Esophagus squamous epithelium (tissue), 5 donors: Measurements from ENCODE around the gene KCTD21. TPM values are rescaled to one million over a fixed set of nuclear protein-coding genes. Genes with fewer than 3 reads are reported as not detected.

ENCODE experiments used
- DNase-seq: peaks from one replicate; lab custom pipeline; 2025; lab: John Stamatoyannopoulos, UW
- H3K27ac ChIP-seq, 4 donors: fragments of 200-600 bp; sonication (generic); one replicate each; pipeline ENCODE4 v1.5.1; 2016 to 2019; ENCODE audit warnings: mild to moderate bottlenecking in 1 of 4
- H3K27me3 ChIP-seq, 4 donors: fragments of 200-600 bp; sonication (generic); 1 replicate in 3 of 4; 2 replicates in 1 of 4; pipeline versions ENCODE4 v1.5.1 to v1.6.0; 2017 to 2021; ENCODE audit warnings: antibody characterized with exemption in 1 of 4
- H3K36me3 ChIP-seq, 3 donors: fragments of 200-600 bp; sonication (generic); one replicate each; pipeline ENCODE4 v1.5.1; 2016 to 2019
- H3K4me1 ChIP-seq, 3 donors: fragments of 200-600 bp; sonication (generic); one replicate each; pipeline ENCODE4 v1.5.1; 2017 to 2019
- H3K4me3 ChIP-seq, 4 donors: fragments of 200-600 bp; sonication (generic); 1 replicate in 3 of 4; 2 replicates in 1 of 4; pipeline ENCODE4 v1.5.1; 2016 to 2019; ENCODE audit warnings: mild to moderate bottlenecking in 2 of 4, moderate library complexity in 1 of 4
- H3K9me3 ChIP-seq, 3 donors: fragments of 200-600 bp; sonication (generic); one replicate each; pipeline ENCODE4 v1.5.1; 2016 to 2019
- POLR2A ChIP-seq, 4 donors: fragments of 450-650 bp; IDR thresholded peaks; one replicate each; pipeline ENCODE4 v1.6.1; 2017; ENCODE audit warnings: antibody characterized with exemption in 4 of 4, mild to moderate bottlenecking in 4 of 4, moderate library complexity in 3 of 4
- WGBS, 2 donors: methylation state at CpG; one replicate each; pipeline ENCODE4 v1.1.5; 2018; 5-methylcytosine and 5-hydroxymethylcytosine counted together
- intact Hi-C: fragments of 100-400 bp; cut with DNase I; formaldehyde crosslinking; loops from one replicate; pipeline ENCODE4 v1.15.0; 2022
- total RNA-seq, 4 donors: library from RNA; depleted of rRNA; stranded (reverse); fragments of >200 nt; gene quantifications; one replicate each; pipeline ENCODE4 v1.1.0, GENCODE V29; 2016
- TF ChIP-seq, protein P1 (sequence below), 6 experiments: fragments of 450-650 bp in 4 of 6; fragments of 200-600 bp in 2 of 6; sonication (generic) in 2 of 6; IDR thresholded peaks; one replicate each; pipeline ENCODE4 v1.5.1; 2016 to 2019; ENCODE audit warnings: antibody characterized with exemption in 6 of 6, mild to moderate bottlenecking in 4 of 6, moderate library complexity in 4 of 6
- donor health status: DM: yes; HTN: yes; CAD: no.

The KCTD21 gene
- total RNA-seq, 4 donors from 2014 or later, result 9.7 to 16.0 (median 11.3) TPM

DNA sequence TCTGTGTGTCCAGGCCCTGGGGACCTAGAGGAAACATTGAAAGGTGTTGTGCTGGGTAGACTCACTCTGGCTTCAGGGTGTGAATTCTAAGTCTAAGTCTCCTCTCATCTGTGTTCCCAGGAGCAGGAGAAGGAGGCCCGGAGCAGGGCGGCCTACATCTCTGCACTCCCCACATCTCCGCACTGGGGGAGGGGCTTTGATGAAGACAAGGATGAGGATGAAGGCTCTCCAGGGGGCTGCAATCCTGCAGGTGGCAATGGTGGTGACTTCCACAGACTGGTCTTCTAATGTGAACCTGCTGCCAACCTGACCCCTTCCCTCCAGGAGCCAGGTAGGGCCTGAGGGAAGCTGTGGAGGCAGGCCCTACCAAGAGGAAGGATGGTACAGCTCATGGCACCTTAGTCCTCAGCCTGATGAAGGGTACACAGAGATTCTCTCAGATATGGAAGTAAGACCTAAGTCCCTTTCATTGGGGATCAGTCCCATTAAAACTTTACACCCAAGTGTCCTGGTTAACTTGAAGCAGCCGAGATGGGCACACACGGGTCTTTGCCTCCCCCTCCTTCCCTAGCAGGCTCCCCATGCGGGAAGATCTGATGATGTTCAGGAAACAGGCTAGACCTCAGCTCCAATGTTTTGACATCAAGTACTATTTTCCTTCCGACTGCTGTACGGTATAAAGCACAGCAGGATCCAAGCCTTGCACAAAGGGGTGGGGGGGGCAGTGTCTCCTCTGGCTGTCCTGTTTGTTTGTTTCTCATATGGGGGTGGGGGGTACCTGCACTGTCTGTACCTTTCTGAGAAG lies 25.3 kb upstream of the KCTD21 start:
- no peaks in the 10 kb centered on the region for H3K4me1 ChIP-seq
- no peaks in the 10 kb centered on the region for H3K27me3 ChIP-seq
- TF ChIP-seq, protein P1, sequence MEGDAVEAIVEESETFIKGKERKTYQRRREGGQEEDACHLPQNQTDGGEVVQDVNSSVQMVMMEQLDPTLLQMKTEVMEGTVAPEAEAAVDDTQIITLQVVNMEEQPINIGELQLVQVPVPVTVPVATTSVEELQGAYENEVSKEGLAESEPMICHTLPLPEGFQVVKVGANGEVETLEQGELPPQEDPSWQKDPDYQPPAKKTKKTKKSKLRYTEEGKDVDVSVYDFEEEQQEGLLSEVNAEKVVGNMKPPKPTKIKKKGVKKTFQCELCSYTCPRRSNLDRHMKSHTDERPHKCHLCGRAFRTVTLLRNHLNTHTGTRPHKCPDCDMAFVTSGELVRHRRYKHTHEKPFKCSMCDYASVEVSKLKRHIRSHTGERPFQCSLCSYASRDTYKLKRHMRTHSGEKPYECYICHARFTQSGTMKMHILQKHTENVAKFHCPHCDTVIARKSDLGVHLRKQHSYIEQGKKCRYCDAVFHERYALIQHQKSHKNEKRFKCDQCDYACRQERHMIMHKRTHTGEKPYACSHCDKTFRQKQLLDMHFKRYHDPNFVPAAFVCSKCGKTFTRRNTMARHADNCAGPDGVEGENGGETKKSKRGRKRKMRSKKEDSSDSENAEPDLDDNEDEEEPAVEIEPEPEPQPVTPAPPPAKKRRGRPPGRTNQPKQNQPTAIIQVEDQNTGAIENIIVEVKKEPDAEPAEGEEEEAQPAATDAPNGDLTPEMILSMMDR (IDR thresholded peaks at IDR 0.05), result no peak
- no peak for TF ChIP-seq POLR2A (IDR thresholded peaks at IDR 0.05)
- H3K9me3 ChIP-seq, result no peaks in the 10 kb centered on the region
- WGBS, 2 donors, result 69% methylated on average over 5 of the region's 8 CpGs; no CpG with 5 or more reads in 1 of the 2 donors
- intact Hi-C loops, result no loop called here
- H3K27ac ChIP-seq, result no peak overlapping the region
- H3K36me3 ChIP-seq, result peaks cover 0 to 84% (median 7%) of the 10 kb centered on the region in 3 donors
- no peak for DNase-seq
- no peak overlapping the region for H3K4me3 ChIP-seq

GRCh38 chr11:78212586-78213371 lies 24.4 kb upstream of the KCTD21 start:
- DNase-seq, result no peak
- intact Hi-C loops, result no loop called here
- no peak for TF ChIP-seq POLR2A (IDR thresholded peaks at IDR 0.05)
- TF ChIP-seq, protein P1 (IDR thresholded peaks at IDR 0.05), result no peak
- H3K4me1 ChIP-seq, result no peaks in the 10 kb centered on the region
- H3K4me3 ChIP-seq, result no peak overlapping the region
- H3K9me3 ChIP-seq, result no peaks in the 10 kb centered on the region
- 77 to 96% methylated on average over 7 to 9 of the region's 11 CpGs for WGBS, 2 donors
- H3K27ac ChIP-seq, result peak overlapping the region in 1 of 4 donors; percentile 19
- peaks cover 0 to 82% (median 7%) of the 10 kb centered on the region in 3 donors for H3K36me3 ChIP-seq
- H3K27me3 ChIP-seq, result no peaks in the 10 kb centered on the region

GRCh38 chr11:78211565-78211964 lies 23.1 kb upstream of the KCTD21 start:
- H3K4me3 ChIP-seq, result no peak overlapping the region
- 93 to 100% methylated on average over 5 of the region's 5 CpGs for WGBS, 2 donors
- DNase-seq, result no peak
- no peak overlapping the region for H3K27ac ChIP-seq
- H3K9me3 ChIP-seq, result no peaks in the 10 kb centered on the region
- no peaks in the 10 kb centered on the region for H3K27me3 ChIP-seq
- no peaks in the 10 kb centered on the region for H3K4me1 ChIP-seq
- H3K36me3 ChIP-seq, result peaks cover 0 to 81% (median 7%) of the 10 kb centered on the region in 3 donors
- TF ChIP-seq, protein P1 (IDR thresholded peaks at IDR 0.05), result no peak
- TF ChIP-seq POLR2A (IDR thresholded peaks at IDR 0.05), result no peak
- intact Hi-C loops, result no loop called here

DNA sequence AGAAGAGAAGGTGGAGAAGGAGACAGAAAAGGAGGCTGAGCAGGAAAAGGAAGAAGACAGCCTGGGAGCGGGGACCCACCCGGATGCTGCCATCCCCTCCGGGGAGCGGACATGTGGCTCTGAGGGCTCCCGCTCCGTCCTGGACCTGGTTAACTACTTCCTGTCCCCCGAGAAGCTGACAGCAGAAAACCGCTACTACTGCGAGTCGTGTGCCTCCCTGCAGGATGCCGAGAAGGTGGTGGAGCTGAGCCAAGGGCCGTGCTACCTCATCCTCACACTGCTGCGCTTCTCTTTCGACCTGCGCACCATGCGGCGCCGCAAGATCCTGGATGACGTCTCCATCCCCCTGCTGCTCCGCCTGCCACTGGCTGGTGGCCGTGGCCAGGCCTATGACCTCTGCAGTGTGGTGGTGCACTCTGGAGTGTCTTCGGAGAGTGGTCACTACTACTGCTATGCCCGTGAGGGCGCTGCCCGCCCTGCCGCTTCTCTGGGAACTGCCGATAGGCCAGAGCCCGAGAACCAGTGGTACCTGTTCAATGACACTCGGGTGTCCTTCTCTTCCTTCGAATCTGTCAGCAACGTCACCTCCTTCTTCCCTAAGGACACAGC lies 21.7 kb upstream of the KCTD21 start:
- WGBS, 2 donors, result 91% methylated on average over 13 to 20 of the region's 31 CpGs
- intact Hi-C loops, result no loop called here
- no peaks in the 10 kb centered on the region for H3K27me3 ChIP-seq
- peaks cover 0 to 79% (median 7%) of the 10 kb centered on the region in 3 donors for H3K36me3 ChIP-seq
- H3K4me3 ChIP-seq, result no peak overlapping the region
- H3K9me3 ChIP-seq, result no peaks in the 10 kb centered on the region
- no peaks in the 10 kb centered on the region for H3K4me1 ChIP-seq
- TF ChIP-seq POLR2A (IDR thresholded peaks at IDR 0.05), result no peak
- TF ChIP-seq, protein P1 (IDR thresholded peaks at IDR 0.05), result no peak
- DNase-seq, result no peak
- no peak overlapping the region for H3K27ac ChIP-seq
